NCI-H2107 treated with DMSO at 0.1 percent for 48 hours (cell line): ENCODE results near the gene OR4E1.
"Not testable (repeated sequence)": the region's sequence is repeated elsewhere in the genome, so short reads cannot be mapped to it uniquely, and the experiment has no call there.

Experiments used
- DNase-seq: peaks from one replicate; lab custom pipeline; 2025; ENCODE audit not compliant: unreplicated experiment; lab: John Stamatoyannopoulos, UW

OR4E1 gene

DNA sequence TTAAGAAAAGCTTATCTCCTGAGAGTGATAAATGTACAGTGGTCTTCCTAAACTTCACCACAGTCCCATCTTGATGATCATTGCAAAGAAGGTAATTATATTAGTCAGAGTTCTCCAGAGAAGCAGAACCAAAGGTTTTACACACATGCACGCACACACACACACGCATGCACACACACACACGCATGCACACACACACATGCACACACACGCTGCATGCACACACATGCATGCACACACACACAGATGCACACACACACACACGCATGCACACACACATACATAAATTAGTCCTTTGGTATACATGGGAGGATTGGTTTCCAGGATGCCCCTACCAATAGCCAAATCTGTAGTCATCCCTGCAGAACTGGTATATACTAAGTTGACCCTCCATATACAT, 19.4 kb downstream of the OR4E1 start:
- DNase-seq: no peak

DNA sequence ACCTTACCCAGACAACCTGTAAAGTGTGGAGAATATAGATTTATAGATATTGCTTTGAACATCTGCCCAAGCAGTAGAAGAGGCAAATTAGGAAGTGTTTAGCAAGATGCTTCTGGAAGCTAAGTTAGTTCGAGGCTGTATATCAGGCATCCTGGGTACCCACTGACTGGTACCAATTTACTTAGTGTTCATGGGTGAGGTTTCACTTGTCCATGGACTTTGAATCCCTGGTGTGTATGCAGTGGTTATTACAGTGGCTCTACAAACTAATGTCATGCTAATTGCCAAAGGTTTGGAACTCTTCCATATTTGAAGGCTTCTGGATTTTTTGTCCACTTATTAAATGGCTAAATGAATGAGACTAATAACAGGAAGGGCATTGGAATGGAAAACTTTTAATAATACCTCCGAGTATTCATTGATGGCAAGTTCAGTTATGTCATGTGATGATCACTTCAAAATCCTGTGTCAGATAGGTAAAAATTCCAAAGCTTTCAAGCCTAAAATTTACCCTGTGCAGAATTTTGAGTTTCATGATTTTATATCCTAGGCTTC, 20.2 kb downstream of the OR4E1 start, which contains the start of gene OR4E2:
TSS of gene OR4E2 (plus strand) at position 505 of the 555 bp plus-strand sequence. CDS start 11,248 bp downstream, outside the sequence.
- no peak for DNase-seq

DNA sequence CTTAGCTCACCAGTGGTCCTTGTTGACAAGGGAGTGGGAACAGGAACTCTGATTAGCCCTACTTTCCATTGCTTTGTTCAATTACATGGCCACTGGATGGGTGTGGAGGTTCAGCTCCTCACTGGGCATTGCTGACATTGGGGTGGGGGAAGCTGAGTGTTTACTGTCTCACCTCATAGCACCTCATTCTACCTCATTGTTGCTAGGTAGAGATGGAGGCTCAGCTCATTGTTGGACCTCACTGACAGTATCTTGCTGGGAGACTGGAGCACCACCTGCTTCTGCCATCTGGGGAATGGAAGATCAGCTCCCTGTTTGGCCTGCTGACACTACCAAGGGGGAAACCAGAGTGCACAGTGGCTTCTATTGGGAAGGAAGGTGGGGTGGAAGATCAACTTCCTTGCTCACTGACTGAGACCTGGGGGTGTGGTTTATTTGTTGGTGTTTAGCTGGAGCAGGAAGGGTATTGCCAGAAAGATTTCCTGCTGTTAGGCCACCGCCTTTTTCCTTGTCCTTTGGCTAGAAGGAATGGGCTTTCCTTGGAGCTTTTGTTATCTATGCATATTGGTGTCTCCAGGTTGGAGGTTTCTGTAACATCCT, 21.3 kb downstream of the OR4E1 start:
- DNase-seq: no peak

DNA sequence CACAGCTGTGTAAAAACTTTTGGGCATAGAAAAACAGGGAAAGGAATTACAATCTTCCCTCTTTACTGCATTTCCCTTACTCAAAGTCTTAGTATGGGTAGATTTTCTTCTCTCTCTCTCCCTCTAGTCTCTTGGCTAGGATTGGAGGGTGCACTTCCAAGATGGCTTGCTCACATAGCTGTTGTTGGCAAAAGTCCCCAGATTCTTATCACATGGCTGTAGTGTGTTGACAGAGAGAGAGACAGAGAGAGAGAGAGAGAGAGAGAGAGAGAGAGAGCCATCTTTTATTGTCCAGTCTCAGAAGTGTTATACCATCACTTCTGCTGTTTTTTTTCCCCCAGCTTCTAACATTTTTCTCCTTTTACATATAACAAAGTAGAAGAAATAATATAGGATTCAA, 26.2 kb downstream of the OR4E1 start:
- no peak for DNase-seq

DNA sequence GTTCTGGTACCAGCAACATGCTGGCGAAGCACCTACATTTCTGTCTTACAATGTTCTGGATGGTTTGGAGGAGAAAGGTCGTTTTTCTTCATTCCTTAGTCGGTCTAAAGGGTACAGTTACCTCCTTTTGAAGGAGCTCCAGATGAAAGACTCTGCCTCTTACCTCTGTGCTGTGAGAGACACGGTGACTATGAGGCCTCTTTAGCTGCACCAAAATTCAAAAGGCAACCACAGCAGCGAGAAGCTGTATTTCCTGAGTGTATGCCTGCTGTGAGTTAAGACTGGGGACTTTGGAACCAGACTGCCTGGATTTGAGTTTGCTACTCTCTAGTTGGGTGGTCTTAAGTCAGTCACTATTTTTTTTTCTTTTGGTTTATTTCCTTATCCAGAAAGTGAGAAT, 30.2 kb downstream of the OR4E1 start:
- no peak for DNase-seq

DNA sequence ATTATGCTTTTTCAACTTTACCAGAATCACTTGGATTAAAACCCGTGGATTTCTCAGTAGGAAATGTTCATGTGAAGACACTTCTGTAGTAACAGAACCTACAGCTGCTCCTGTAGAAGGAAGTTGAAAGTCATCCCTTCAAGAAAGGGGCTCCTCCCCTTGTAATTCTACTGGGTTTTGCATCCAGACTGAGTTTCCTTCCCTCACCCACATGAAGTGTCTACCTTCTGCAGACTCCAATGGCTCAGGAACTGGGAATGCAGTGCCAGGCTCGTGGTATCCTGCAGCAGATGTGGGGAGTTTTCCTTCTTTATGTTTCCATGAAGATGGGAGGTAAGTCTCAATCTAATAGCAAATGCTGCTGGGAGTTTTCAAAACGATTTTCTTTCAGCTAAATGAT, 30.9 kb downstream of the OR4E1 start:
- no peak for DNase-seq

DNA sequence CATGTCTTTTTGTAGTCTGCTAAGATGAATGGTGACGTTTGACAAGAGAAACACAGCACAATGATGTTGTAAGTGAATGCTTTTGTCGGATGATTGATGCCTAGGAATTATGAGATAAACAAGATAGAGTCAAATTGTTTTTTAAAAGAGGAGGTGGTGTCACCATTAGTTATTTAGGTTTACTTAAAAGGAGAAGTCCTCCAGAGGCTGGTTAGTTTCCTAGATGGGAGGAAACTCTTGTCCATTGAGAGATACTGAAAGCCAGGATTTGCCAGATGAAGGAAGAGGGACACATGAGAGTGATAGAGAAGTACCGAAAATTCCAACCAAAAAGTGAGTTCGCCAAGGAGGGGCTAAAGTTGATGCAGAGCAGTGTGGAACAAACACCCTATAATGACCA, 38.8 kb downstream of the OR4E1 start, which contains the start of gene OR10G2:
TSS of gene OR10G2 (minus strand) at position 101 of the 400 bp plus-strand sequence. CDS start at position 3, 98 bp downstream.
- DNase-seq: no peak

DNA sequence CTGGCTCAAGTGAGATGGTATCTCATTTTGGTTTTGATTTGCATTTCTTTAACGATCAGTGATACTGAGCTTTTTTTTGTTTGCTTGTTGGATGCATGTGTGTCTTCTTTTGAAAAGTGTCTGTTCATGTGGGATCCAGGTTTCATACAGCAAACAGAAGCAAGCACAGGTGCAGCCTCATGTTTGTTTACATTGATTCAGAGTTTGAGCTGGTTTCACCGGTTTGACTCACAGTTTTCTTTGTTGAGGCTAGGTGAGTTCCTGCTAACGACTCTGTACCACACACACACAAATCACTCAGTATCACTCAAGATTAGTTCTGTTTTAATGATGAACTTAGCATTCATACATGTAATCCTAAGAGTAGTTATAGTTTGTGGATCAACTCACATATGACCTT, 42.5 kb downstream of the OR4E1 start:
- no peak for DNase-seq

DNA sequence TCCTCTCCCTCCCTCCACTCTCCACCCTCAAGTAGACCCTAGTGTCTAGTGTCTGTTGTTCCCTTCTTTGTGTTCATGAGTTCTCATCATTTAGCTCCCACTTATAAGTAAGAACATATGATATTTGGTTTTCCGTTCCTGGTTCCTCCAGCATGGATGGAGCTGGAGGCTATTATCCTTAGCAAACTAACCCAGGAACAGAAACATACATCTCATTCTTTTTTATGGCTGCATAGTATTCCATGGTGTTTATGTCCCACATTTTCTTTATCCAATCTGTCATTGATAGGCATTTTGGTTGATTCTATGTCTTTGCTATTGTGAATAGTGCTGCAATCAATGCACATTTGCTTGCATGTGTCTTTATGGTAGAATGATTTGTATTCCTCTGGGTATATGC, 43.1 kb downstream of the OR4E1 start:
- DNase-seq: not testable (repeated sequence)

DNA sequence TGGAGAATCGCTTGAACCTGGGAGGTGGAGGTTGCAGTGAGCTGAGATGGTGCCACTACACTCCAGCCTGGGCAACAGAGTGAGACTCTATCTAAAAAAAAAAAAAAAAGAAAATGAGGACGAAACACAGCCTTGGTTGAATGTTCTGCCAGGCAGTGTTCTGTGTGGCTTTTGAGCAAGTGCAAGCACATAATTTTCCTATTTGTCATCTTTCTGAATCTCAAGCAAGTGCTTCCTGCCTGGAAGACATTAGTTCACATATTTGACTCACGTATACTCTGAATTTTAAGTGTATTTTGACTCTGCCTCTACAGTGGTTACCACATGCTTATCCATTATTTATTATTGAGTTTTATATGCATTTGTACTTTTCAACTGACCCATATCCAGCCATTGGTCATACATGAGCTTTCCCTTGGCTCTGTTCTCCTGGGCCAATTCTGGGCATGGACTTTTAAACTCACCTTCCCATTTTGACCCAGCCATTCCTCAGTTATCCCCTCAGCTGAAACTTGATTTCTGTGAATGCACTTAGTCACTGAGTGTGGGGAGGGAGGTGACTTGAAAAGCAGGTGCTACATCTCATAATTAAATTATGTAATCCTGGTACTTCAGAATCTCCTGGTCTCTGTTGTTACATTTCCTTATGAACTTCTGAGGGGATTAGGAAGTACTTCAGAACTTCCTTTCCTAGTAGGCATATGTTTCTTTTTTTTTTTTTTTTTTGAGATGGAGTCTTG, 47.0 kb downstream of the OR4E1 start:
- DNase-seq: no peak
